Measurements from ENCODE around the gene ABHD17B. TPM values are rescaled to one million over a fixed set of nuclear protein-coding genes. Genes with fewer than 3 reads are reported as not detected.

Gene ABHD17B
- total RNA-seq, 4 donors from 2014 or later = 30.0 to 46.2 (median 34.0) TPM

DNA sequence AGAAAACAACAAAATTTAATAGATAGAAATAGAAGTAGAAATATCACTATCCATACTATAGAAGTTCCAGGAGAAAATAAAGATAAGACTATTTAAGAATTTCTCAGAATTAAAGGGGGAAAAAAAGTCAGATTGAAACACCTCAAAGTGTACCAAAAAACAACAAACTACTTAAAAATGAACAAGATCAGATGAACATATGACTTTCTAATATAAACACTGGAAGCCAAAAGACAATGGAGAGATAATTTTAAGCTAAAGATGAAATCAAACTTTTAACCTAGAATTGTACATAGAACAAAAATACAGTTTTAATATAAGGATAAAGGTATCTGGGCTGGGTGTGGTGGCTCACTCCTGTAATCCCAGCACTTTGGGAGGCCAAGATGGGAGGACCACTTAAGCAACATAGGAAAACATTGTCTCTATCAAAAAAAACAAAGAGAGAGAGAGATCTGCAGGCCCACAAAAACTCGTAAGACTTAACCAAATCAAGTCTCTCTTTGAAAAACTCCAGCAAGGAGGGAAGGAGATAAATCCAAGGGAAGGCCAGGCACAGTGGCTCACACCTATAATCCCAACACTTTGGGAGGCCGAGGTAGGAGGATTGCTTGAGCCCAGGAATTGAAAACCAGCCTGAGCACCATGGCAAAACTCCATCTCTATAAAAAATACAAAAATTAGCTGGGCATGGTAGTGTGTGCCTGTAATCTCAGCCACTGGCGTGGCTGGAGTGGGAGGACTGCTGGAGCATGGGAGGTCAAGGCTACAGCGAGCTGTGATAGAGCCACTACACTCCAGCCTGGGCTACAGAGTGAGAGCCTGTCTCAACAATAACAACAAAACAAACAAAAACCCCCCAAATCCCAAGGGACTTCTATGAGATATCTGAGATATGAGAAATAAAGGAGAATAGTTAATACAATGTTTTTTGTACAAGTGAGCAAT is 32.4 kb downstream of the ABHD17B start:
- Histone ChIP-seq H3K4me1 (no peaks in the 10 kb centered on the region), H3K27me3 (no peaks in the 10 kb centered on the region), H3K27ac (no peak overlapping the region), H3K4me3 (replicated peaks in 1 of 3) (no peak overlapping the region), H3K36me3 (no peaks in the 10 kb centered on the region), H3K9me3 (no peaks in the 10 kb centered on the region)
- WGBS, 2 donors = 97 to 100% methylated on average over 4 of the region's 4 CpGs
- no peak for DNase-seq
- intact Hi-C loops (cut with DNase I) = no loop called here
- TF ChIP-seq, protein P1, sequence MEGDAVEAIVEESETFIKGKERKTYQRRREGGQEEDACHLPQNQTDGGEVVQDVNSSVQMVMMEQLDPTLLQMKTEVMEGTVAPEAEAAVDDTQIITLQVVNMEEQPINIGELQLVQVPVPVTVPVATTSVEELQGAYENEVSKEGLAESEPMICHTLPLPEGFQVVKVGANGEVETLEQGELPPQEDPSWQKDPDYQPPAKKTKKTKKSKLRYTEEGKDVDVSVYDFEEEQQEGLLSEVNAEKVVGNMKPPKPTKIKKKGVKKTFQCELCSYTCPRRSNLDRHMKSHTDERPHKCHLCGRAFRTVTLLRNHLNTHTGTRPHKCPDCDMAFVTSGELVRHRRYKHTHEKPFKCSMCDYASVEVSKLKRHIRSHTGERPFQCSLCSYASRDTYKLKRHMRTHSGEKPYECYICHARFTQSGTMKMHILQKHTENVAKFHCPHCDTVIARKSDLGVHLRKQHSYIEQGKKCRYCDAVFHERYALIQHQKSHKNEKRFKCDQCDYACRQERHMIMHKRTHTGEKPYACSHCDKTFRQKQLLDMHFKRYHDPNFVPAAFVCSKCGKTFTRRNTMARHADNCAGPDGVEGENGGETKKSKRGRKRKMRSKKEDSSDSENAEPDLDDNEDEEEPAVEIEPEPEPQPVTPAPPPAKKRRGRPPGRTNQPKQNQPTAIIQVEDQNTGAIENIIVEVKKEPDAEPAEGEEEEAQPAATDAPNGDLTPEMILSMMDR (IDR thresholded peaks at IDR 0.05) = no peak
- no peak for TF ChIP-seq POLR2A (IDR thresholded peaks at IDR 0.05)

- Histone ChIP-seq H3K4me1 (no peaks in the 10 kb centered on the region), H3K4me3 (replicated peaks in 1 of 3) (no peak overlapping the region), H3K27ac (no peak overlapping the region), H3K36me3 (no peaks in the 10 kb centered on the region), H3K27me3 (no peaks in the 10 kb centered on the region), H3K9me3 (no peaks in the 10 kb centered on the region)
- TF ChIP-seq POLR2A (IDR thresholded peaks at IDR 0.05) = no peak
- TF ChIP-seq, protein P1 (IDR thresholded peaks at IDR 0.05) = no peak
- no peak for DNase-seq
- intact Hi-C loops (cut with DNase I) = no loop called here
Observed at GRCh38 chr9:71876829-71877228, 34.2 kb downstream of the ABHD17B start.

DNA sequence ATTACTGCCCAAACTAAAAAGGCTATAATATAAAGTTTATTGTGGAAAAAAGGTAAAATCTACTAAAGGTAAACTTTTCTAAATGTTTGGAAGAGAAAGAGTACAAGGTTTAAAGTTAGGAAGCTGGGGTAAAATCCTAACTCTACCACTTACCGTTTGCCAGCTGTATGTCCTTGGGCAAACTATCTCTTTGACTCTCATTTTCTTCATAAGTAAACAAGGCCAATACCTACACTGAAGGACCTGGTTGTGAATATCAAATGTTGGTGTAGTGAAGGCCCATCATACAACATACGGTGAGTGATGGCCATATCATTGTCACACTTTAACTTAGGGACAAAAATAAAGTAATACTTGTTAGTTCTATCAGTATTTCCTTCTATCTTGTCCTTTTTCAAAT is 34.9 kb downstream of the ABHD17B start:
- intact Hi-C loops (cut with DNase I) = no loop called here
- H3K27ac ChIP-seq = no peak overlapping the region
- H3K4me1 ChIP-seq = no peaks in the 10 kb centered on the region
- no peak for DNase-seq
- H3K4me3 ChIP-seq (replicated peaks in 1 of 3) = no peak overlapping the region
- TF ChIP-seq, protein P1 (IDR thresholded peaks at IDR 0.05) = no peak
- no peak for TF ChIP-seq POLR2A (IDR thresholded peaks at IDR 0.05)
- no peaks in the 10 kb centered on the region for H3K9me3 ChIP-seq
- WGBS, 2 donors = 93 to 96% methylated on average over 2 of the region's 2 CpGs
- no peaks in the 10 kb centered on the region for H3K36me3 ChIP-seq
- H3K27me3 ChIP-seq = no peaks in the 10 kb centered on the region

DNA sequence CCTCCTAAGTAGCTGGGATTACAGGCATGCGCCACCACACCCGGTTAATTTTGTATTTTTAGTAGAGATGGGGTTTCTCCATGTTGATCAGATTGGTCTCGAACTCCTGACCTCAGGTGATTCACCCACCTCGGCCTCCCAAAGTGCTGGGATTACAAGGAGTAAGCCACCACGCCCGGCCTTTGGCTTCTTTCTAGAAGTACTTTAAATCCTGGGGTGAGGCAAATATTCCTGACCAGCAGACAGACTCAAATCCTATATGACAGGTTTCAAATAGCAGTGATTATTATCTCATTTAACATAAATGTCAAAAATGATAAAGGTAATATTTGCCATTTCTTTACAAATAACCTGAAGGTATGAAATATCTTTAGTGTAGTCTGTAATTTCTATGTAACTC is 35.6 kb downstream of the ABHD17B start:
- H3K4me1 ChIP-seq = no peaks in the 10 kb centered on the region
- TF ChIP-seq, protein P1 (IDR thresholded peaks at IDR 0.05) = no peak
- no peak for TF ChIP-seq POLR2A (IDR thresholded peaks at IDR 0.05)
- intact Hi-C loops (cut with DNase I) = no loop called here
- H3K9me3 ChIP-seq = no peaks in the 10 kb centered on the region
- H3K27ac ChIP-seq = no peak overlapping the region
- no peak for DNase-seq
- 96 to 98% methylated on average over 6 of the region's 6 CpGs for WGBS, 2 donors
- no peak overlapping the region for H3K4me3 ChIP-seq (replicated peaks in 1 of 3)
- H3K27me3 ChIP-seq = no peaks in the 10 kb centered on the region
- no peaks in the 10 kb centered on the region for H3K36me3 ChIP-seq

- H3K27ac ChIP-seq = no peak overlapping the region
- H3K27me3 ChIP-seq = no peaks in the 10 kb centered on the region
- H3K4me3 ChIP-seq (replicated peaks in 1 of 3) = no peak overlapping the region
- no peaks in the 10 kb centered on the region for H3K4me1 ChIP-seq
- 88% methylated on average over 1 of the region's 1 CpG for WGBS, 2 donors
- no peak for DNase-seq
- TF ChIP-seq, protein P1 (IDR thresholded peaks at IDR 0.05) = no peak
- TF ChIP-seq POLR2A (IDR thresholded peaks at IDR 0.05) = no peak
- no peaks in the 10 kb centered on the region for H3K9me3 ChIP-seq
- intact Hi-C loops (cut with DNase I) = no loop called here
- H3K36me3 ChIP-seq = no peaks in the 10 kb centered on the region
Observed at GRCh38 chr9:71863631-71864030, 47.4 kb downstream of the ABHD17B start.

All from thyroid gland (tissue), 4 donors.